ENCODE measurements around the gene SPACA7. TPM values are rescaled to one million over a fixed set of nuclear protein-coding genes. Genes with fewer than 3 reads are reported as not detected.

SPACA7 gene
- total RNA-seq (not detected), polyA plus RNA-seq (not detected), total RNA-seq (0 to 0.06 (median 0) reads per million in 6 experiments)

GRCh38 chr13:112376050-112376681 lies at the start of gene SPACA7:
Gene SPACA7, plus strand, starts transcription at chr13:112376355. Its CDS starts 31 bp downstream, at chr13:112376386.
- peaks cover 2 to 38% (median 15%) of the 10 kb centered on the region in 5 donors for H3K27me3 Mint-ChIP-seq
- H3K4me1 Mint-ChIP-seq = no peaks in the 10 kb centered on the region
- DNase-seq (no peak), ATAC-seq (no peak)
- no peak within 1 kb of the TSS for H3K4me3 Mint-ChIP-seq
- peaks cover 0 to 14% (median 0%) of the 10 kb centered on the region in 3 donors for H3K36me3 Mint-ChIP-seq
- POLR2A ChIA-PET = no interaction called here
- H3K9me3 Mint-ChIP-seq = peaks cover 0 to 17% (median 4%) of the 10 kb centered on the region in 9 donors
- no peak within 1 kb of the TSS for H3K27ac Mint-ChIP-seq

- H3K4me3 Mint-ChIP-seq = no peak overlapping the region
- peaks cover 0 to 3% (median 0%) of the 10 kb centered on the region in 4 donors for H3K4me1 Mint-ChIP-seq
- H3K27ac Mint-ChIP-seq = no peak overlapping the region
- H3K36me3 Mint-ChIP-seq = no peaks in the 10 kb centered on the region
- POLR2A ChIA-PET = no interaction called here
- ATAC-seq (no peak), DNase-seq (no peak)
- peaks cover 0 to 3% (median 0%) of the 10 kb centered on the region in 9 donors for H3K9me3 Mint-ChIP-seq
- H3K27me3 Mint-ChIP-seq = peaks cover 12 to 57% (median 37%) of the 10 kb centered on the region in 5 donors
Measured at GRCh38 chr13:112326821-112327370, 49.3 kb upstream of the SPACA7 start.

GRCh38 chr13:112328936-112329335 lies 47.2 kb upstream of the SPACA7 start:
- Mint-ChIP-seq H3K27ac (peak overlapping the region in 1 of 10 donors; percentile 68), H3K27me3 (peaks cover 12 to 73% (median 48%) of the 10 kb centered on the region in 5 donors), H3K36me3 (peaks cover 0 to 5% (median 0%) of the 10 kb centered on the region in 3 donors), H3K4me1 (no peaks in the 10 kb centered on the region), H3K9me3 (peaks cover 0 to 6% (median 0%) of the 10 kb centered on the region in 9 donors), H3K4me3 (no peak overlapping the region)
- DNase-seq (no peak), ATAC-seq (no peak)
- POLR2A ChIA-PET = no interaction called here

- Mint-ChIP-seq H3K27me3 (peaks cover 14 to 73% (median 48%) of the 10 kb centered on the region in 5 donors), H3K9me3 (peaks cover 0 to 6% (median 0%) of the 10 kb centered on the region in 9 donors)
- POLR2A ChIA-PET = no interaction called here
Measured at GRCh38 chr13:112329376-112329775, 46.8 kb upstream of the SPACA7 start.

GRCh38 chr13:112330066-112330465 lies 46.1 kb upstream of the SPACA7 start:
- Mint-ChIP-seq H3K4me1 (no peaks in the 10 kb centered on the region), H3K9me3 (peaks cover 0 to 9% (median 0%) of the 10 kb centered on the region in 9 donors), H3K27ac (no peak overlapping the region), H3K27me3 (peaks cover 17 to 72% (median 46%) of the 10 kb centered on the region in 5 donors), H3K36me3 (peaks cover 0 to 5% (median 0%) of the 10 kb centered on the region in 3 donors), H3K4me3 (no peak overlapping the region)
- DNase-seq (no peak), ATAC-seq (no peak)
- POLR2A ChIA-PET = no interaction called here

More at GRCh38 chr13:112329376-112329775, 46.8 kb upstream of the SPACA7 start:
- Mint-ChIP-seq H3K4me1 (no peaks in the 10 kb centered on the region), H3K27ac (peak overlapping the region in 1 of 10 donors; percentile 68), H3K4me3 (no peak overlapping the region), H3K36me3 (peaks cover 0 to 5% (median 0%) of the 10 kb centered on the region in 3 donors)
- no peak for DNase-seq
- ATAC-seq = no peak

- Mint-ChIP-seq H3K4me1 (no peaks in the 10 kb centered on the region), H3K36me3 (peaks cover 0 to 7% (median 0%) of the 10 kb centered on the region in 3 donors), H3K4me3 (no peak overlapping the region), H3K27ac (no peak overlapping the region), H3K27me3 (peaks cover 15 to 66% (median 48%) of the 10 kb centered on the region in 5 donors), H3K9me3 (peaks cover 0 to 13% (median 2%) of the 10 kb centered on the region in 9 donors)
- POLR2A ChIA-PET = no interaction called here
- DNase-seq (no peak), ATAC-seq (no peak)
Measured at GRCh38 chr13:112330479-112331381, 45.4 kb upstream of the SPACA7 start.

- DNase-seq (no peak), ATAC-seq (no peak)
- Mint-ChIP-seq H3K9me3 (peaks cover 0 to 22% (median 11%) of the 10 kb centered on the region in 9 donors), H3K27ac (no peak overlapping the region), H3K27me3 (peaks cover 14 to 61% (median 47%) of the 10 kb centered on the region in 5 donors), H3K4me3 (no peak overlapping the region), H3K4me1 (no peaks in the 10 kb centered on the region), H3K36me3 (peaks cover 0 to 17% (median 0%) of the 10 kb centered on the region in 3 donors)
- POLR2A ChIA-PET = no interaction called here
Measured at GRCh38 chr13:112331675-112332074, 44.5 kb upstream of the SPACA7 start.

GRCh38 chr13:112332727-112333126 lies 43.4 kb upstream of the SPACA7 start:
- H3K9me3 Mint-ChIP-seq = peaks cover 5 to 31% (median 21%) of the 10 kb centered on the region in 9 donors
- no peak overlapping the region for H3K27ac Mint-ChIP-seq
- DNase-seq (no peak), ATAC-seq (no peak)
- no peaks in the 10 kb centered on the region for H3K4me1 Mint-ChIP-seq
- H3K27me3 Mint-ChIP-seq = peaks cover 14 to 54% (median 44%) of the 10 kb centered on the region in 5 donors
- POLR2A ChIA-PET = no interaction called here
- no peak overlapping the region for H3K4me3 Mint-ChIP-seq
- peaks cover 0 to 27% (median 4%) of the 10 kb centered on the region in 3 donors for H3K36me3 Mint-ChIP-seq

GRCh38 chr13:112333756-112334543 lies 42.2 kb upstream of the SPACA7 start:
- POLR2A ChIA-PET = no interaction called here
- no peak overlapping the region for H3K4me3 Mint-ChIP-seq
- H3K27ac Mint-ChIP-seq = no peak overlapping the region
- ATAC-seq (no peak), DNase-seq (no peak)
- peaks cover 10 to 44% (median 35%) of the 10 kb centered on the region in 5 donors for H3K27me3 Mint-ChIP-seq
- peaks cover 0 to 30% (median 4%) of the 10 kb centered on the region in 3 donors for H3K36me3 Mint-ChIP-seq
- peaks cover 5 to 36% (median 24%) of the 10 kb centered on the region in 9 donors for H3K9me3 Mint-ChIP-seq
- H3K4me1 Mint-ChIP-seq = no peaks in the 10 kb centered on the region

- H3K27ac Mint-ChIP-seq = no peak overlapping the region
- peaks cover 5 to 43% (median 27%) of the 10 kb centered on the region in 9 donors for H3K9me3 Mint-ChIP-seq
- no peak overlapping the region for H3K4me3 Mint-ChIP-seq
- no peak for DNase-seq
- H3K36me3 Mint-ChIP-seq = peaks cover 0 to 33% (median 4%) of the 10 kb centered on the region in 3 donors
- no peaks in the 10 kb centered on the region for H3K4me1 Mint-ChIP-seq
- no peak for ATAC-seq
- POLR2A ChIA-PET = no interaction called here
- H3K27me3 Mint-ChIP-seq = peaks cover 8 to 39% (median 24%) of the 10 kb centered on the region in 5 donors
Measured at GRCh38 chr13:112335135-112335534, 41.0 kb upstream of the SPACA7 start.

GRCh38 chr13:112341446-112341845 lies 34.7 kb upstream of the SPACA7 start:
- POLR2A ChIA-PET = no interaction called here
- Mint-ChIP-seq H3K9me3 (peaks cover 5 to 30% (median 18%) of the 10 kb centered on the region in 9 donors), H3K4me1 (peaks cover 0 to 8% (median 2%) of the 10 kb centered on the region in 4 donors), H3K27ac (no peak overlapping the region), H3K4me3 (no peak overlapping the region), H3K36me3 (peaks cover 0 to 19% (median 4%) of the 10 kb centered on the region in 3 donors), H3K27me3 (peaks cover 11 to 38% (median 19%) of the 10 kb centered on the region in 5 donors)
- DNase-seq (no peak), ATAC-seq (no peak)
